ENCODE measurements around the gene AMER3. TPM values are rescaled to one million over a fixed set of nuclear protein-coding genes. Genes with fewer than 3 reads are reported as not detected.

AMER3 gene
- total and polyA plus RNA-seq, 2 of the 8 experiments (the other 6 are each of a cell fraction or from before 2014, with no cell fraction given) = 0.15 to 0.19 TPM

DNA sequence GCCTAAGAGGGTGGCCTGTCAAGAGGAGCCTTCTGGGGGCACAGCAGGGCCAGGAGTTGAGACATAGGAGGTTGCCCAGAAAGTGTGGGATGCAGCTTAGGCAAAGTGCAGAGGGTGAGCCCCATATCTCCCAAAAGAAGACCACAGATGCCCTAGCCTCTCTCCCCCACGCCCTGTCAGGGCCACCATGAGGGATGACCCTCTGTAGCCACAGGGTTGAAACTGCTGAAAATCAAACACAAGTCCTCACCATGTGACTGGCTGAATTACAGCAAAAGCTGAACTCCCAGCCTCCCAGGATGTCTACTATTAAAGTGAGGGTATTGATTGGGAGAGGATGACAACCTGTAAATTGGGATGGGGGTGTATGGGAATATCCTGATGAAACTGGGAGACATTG, 44.0 kb downstream of the AMER3 start (continued):
- TF ChIP-seq, protein P1, sequence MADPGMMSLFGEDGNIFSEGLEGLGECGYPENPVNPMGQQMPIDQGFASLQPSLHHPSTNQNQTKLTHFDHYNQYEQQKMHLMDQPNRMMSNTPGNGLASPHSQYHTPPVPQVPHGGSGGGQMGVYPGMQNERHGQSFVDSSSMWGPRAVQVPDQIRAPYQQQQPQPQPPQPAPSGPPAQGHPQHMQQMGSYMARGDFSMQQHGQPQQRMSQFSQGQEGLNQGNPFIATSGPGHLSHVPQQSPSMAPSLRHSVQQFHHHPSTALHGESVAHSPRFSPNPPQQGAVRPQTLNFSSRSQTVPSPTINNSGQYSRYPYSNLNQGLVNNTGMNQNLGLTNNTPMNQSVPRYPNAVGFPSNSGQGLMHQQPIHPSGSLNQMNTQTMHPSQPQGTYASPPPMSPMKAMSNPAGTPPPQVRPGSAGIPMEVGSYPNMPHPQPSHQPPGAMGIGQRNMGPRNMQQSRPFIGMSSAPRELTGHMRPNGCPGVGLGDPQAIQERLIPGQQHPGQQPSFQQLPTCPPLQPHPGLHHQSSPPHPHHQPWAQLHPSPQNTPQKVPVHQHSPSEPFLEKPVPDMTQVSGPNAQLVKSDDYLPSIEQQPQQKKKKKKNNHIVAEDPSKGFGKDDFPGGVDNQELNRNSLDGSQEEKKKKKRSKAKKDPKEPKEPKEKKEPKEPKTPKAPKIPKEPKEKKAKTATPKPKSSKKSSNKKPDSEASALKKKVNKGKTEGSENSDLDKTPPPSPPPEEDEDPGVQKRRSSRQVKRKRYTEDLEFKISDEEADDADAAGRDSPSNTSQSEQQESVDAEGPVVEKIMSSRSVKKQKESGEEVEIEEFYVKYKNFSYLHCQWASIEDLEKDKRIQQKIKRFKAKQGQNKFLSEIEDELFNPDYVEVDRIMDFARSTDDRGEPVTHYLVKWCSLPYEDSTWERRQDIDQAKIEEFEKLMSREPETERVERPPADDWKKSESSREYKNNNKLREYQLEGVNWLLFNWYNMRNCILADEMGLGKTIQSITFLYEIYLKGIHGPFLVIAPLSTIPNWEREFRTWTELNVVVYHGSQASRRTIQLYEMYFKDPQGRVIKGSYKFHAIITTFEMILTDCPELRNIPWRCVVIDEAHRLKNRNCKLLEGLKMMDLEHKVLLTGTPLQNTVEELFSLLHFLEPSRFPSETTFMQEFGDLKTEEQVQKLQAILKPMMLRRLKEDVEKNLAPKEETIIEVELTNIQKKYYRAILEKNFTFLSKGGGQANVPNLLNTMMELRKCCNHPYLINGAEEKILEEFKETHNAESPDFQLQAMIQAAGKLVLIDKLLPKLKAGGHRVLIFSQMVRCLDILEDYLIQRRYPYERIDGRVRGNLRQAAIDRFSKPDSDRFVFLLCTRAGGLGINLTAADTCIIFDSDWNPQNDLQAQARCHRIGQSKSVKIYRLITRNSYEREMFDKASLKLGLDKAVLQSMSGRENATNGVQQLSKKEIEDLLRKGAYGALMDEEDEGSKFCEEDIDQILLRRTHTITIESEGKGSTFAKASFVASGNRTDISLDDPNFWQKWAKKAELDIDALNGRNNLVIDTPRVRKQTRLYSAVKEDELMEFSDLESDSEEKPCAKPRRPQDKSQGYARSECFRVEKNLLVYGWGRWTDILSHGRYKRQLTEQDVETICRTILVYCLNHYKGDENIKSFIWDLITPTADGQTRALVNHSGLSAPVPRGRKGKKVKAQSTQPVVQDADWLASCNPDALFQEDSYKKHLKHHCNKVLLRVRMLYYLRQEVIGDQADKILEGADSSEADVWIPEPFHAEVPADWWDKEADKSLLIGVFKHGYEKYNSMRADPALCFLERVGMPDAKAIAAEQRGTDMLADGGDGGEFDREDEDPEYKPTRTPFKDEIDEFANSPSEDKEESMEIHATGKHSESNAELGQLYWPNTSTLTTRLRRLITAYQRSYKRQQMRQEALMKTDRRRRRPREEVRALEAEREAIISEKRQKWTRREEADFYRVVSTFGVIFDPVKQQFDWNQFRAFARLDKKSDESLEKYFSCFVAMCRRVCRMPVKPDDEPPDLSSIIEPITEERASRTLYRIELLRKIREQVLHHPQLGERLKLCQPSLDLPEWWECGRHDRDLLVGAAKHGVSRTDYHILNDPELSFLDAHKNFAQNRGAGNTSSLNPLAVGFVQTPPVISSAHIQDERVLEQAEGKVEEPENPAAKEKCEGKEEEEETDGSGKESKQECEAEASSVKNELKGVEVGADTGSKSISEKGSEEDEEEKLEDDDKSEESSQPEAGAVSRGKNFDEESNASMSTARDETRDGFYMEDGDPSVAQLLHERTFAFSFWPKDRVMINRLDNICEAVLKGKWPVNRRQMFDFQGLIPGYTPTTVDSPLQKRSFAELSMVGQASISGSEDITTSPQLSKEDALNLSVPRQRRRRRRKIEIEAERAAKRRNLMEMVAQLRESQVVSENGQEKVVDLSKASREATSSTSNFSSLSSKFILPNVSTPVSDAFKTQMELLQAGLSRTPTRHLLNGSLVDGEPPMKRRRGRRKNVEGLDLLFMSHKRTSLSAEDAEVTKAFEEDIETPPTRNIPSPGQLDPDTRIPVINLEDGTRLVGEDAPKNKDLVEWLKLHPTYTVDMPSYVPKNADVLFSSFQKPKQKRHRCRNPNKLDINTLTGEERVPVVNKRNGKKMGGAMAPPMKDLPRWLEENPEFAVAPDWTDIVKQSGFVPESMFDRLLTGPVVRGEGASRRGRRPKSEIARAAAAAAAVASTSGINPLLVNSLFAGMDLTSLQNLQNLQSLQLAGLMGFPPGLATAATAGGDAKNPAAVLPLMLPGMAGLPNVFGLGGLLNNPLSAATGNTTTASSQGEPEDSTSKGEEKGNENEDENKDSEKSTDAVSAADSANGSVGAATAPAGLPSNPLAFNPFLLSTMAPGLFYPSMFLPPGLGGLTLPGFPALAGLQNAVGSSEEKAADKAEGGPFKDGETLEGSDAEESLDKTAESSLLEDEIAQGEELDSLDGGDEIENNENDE (IDR thresholded peaks at IDR 0.05; ENCODE audit: insufficient replicate concordance, low read length) = no peak
- TF ChIP-seq POU5F1 (IDR thresholded peaks at IDR 0.05; ENCODE audit: low read depth, low read length) = no peak
- TF ChIP-seq EZH2 (IDR thresholded peaks at IDR 0.05; ENCODE audit: low read depth, low read length, severe bottlenecking) = no peak
- no peak for TF ChIP-seq BRCA1 (IDR thresholded peaks at IDR 0.05; ENCODE audit: low read depth, low read length)
- no peak for TF ChIP-seq YY1 (IDR thresholded peaks at IDR 0.05; ENCODE audit: low read depth, low read length)
- TF ChIP-seq JUN (IDR thresholded peaks at IDR 0.05; ENCODE audit: low read depth, low read length) = no peak
- no peak for TF ChIP-seq GABPA (IDR thresholded peaks at IDR 0.05; ENCODE audit: borderline replicate concordance, insufficient read depth, low read length)
- no peak for TF ChIP-seq POLR2AphosphoS5 (IDR thresholded peaks at IDR 0.05; ENCODE audit: low read depth, low read length)
- no peak for TF ChIP-seq ASH2L (IDR thresholded peaks at IDR 0.05; ENCODE audit: low read length)
- TF ChIP-seq RFX5 (IDR thresholded peaks at IDR 0.05; ENCODE audit: borderline replicate concordance, low read depth, low read length) = no peak
- TF ChIP-seq, protein P2, sequence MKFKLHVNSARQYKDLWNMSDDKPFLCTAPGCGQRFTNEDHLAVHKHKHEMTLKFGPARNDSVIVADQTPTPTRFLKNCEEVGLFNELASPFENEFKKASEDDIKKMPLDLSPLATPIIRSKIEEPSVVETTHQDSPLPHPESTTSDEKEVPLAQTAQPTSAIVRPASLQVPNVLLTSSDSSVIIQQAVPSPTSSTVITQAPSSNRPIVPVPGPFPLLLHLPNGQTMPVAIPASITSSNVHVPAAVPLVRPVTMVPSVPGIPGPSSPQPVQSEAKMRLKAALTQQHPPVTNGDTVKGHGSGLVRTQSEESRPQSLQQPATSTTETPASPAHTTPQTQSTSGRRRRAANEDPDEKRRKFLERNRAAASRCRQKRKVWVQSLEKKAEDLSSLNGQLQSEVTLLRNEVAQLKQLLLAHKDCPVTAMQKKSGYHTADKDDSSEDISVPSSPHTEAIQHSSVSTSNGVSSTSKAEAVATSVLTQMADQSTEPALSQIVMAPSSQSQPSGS (IDR thresholded peaks at IDR 0.05; ENCODE audit: low read length) = no peak

All from H1 (cell line).